Neural progenitor cell (in vitro differentiated cells): Measurements from ENCODE around the gene CHD5. TPM values are rescaled to one million over a fixed set of nuclear protein-coding genes. Genes with fewer than 3 reads are reported as not detected.

Source experiments
- DNase-seq: peaks from one replicate; pipeline ENCODE4 v3.0.0-alpha.2; 2016; ENCODE audit warnings: low spot score
- H2AFZ ChIP-seq: fragments of 200-600 bp; sonication (generic); replicated peaks from 2 replicates; pipeline ENCODE4 v1.6.1; 2016; ENCODE audit warnings: antibody characterized with exemption
- H3F3A ChIP-seq: fragments of 200-600 bp; sonication (generic); 2 replicates; pipeline ENCODE4 v1.6.1; 2016; ENCODE audit warnings: antibody characterized with exemption, low read depth
- H3K27ac ChIP-seq: fragments of 200-600 bp; sonication (generic); 2 replicates; pipeline ENCODE4 v1.5.1; 2016; ENCODE audit warnings: mild to moderate bottlenecking
- H3K27me3 ChIP-seq: fragments of 200-600 bp; sonication (generic); 2 replicates; pipeline ENCODE4 v1.6.1; 2016; ENCODE audit warnings: mild to moderate bottlenecking, moderate library complexity
- H3K36me3 ChIP-seq: fragments of 200-600 bp; sonication (generic); 2 replicates; pipeline ENCODE4 v1.5.1; 2016
- H3K4me1 ChIP-seq: fragments of 200-600 bp; sonication (generic); 2 replicates; pipeline ENCODE4 v1.6.1; 2016; ENCODE audit warnings: mixed run types
- H3K4me2 ChIP-seq: fragments of 200-600 bp; sonication (generic); 2 replicates; pipeline ENCODE4 v1.6.1; 2016
- H3K4me3 ChIP-seq: fragments of 200-600 bp; sonication (generic); 2 replicates; pipeline ENCODE4 v1.5.1; 2016
- H3K79me2 ChIP-seq: fragments of 200-600 bp; sonication (generic); 2 replicates; pipeline ENCODE4 v1.6.1; 2016; ENCODE audit warnings: low read depth
- H3K9ac ChIP-seq: fragments of 200-600 bp; sonication (generic); 2 replicates; pipeline ENCODE4 v1.6.1; 2016
- H3K9me3 ChIP-seq: fragments of 200-600 bp; sonication (generic); 2 replicates; pipeline ENCODE4 v1.5.1; 2016; ENCODE audit warnings: low read depth
- H4K20me1 ChIP-seq: fragments of 200-600 bp; sonication (generic); 2 replicates; pipeline ENCODE4 v1.6.1; 2016; ENCODE audit warnings: low read depth
- H3K27ac Mint-ChIP-seq: 3 replicates; pipeline ENCODE4 v1.8.0; 2021; ENCODE audit warnings: mixed read lengths
- H3K27me3 Mint-ChIP-seq: 2 replicates; pipeline ENCODE4 v1.8.0; 2022; ENCODE audit warnings: low read depth, mild to moderate bottlenecking, inconsistent platforms, moderate library complexity, mixed read lengths; ENCODE audit not compliant: insufficient read depth
- H3K36me3 Mint-ChIP-seq: 3 replicates; pipeline ENCODE4 v1.8.0; 2021; ENCODE audit warnings: mixed read lengths
- H3K4me1 Mint-ChIP-seq: 3 replicates; pipeline ENCODE4 v1.8.0; 2021; ENCODE audit warnings: mixed read lengths
- H3K4me3 Mint-ChIP-seq: 3 replicates; pipeline ENCODE4 v1.8.0; 2021; ENCODE audit warnings: mild to moderate bottlenecking, moderate library complexity, mixed read lengths
- H3K9me3 Mint-ChIP-seq: 3 replicates; pipeline ENCODE4 v1.8.0; 2020; ENCODE audit warnings: mixed read lengths
- CTCF ChIP-seq: fragments of 200-600 bp; sonication (generic); IDR thresholded peaks from 2 replicates; pipeline ENCODE4 v1.5.1; 2017; ENCODE audit warnings: antibody characterized with exemption, mild to moderate bottlenecking
- EZH2 ChIP-seq: fragments of 200-600 bp; sonication (generic); IDR thresholded peaks from 2 replicates; pipeline ENCODE4 v1.6.1; 2017; ENCODE audit warnings: antibody characterized with exemption, mild to moderate bottlenecking, moderate library complexity
- EZH2phosphoT487 ChIP-seq: fragments of 200-600 bp; sonication (generic); IDR thresholded peaks from 2 replicates; pipeline ENCODE4 v1.6.1; 2017; ENCODE audit warnings: antibody characterized with exemption
- total RNA-seq: library from RNA; depleted of rRNA; stranded (reverse); fragments of >200 nt; gene quantifications from 2 replicates; pipeline ENCODE4 v1.2.3, GENCODE V29; 2015; ENCODE audit warnings: low replicate concordance

The CHD5 gene
- total RNA-seq, 1 donor from 2014 or later = 0.17 TPM

GRCh38 chr1:6218375-6219164 lies 38.4 kb upstream of the CHD5 start:
- H3K27me3 Mint-ChIP-seq = peaks cover 15% of the 10 kb centered on the region
- peaks cover 12% of the 10 kb centered on the region for H3F3A ChIP-seq
- H3K9ac ChIP-seq = no peak overlapping the region
- no peaks in the 10 kb centered on the region for H3K4me1 Mint-ChIP-seq
- no peak overlapping the region for H3K4me3 ChIP-seq
- H3K4me2 ChIP-seq = no peak overlapping the region
- no peaks in the 10 kb centered on the region for H3K9me3 ChIP-seq
- no peaks in the 10 kb centered on the region for H3K79me2 ChIP-seq
- H3K27ac ChIP-seq = no peak overlapping the region
- TF ChIP-seq CTCF (no peak), EZH2phosphoT487 (no peak), EZH2 (no peak)
- H3K4me1 ChIP-seq = no peaks in the 10 kb centered on the region
- H4K20me1 ChIP-seq = peaks cover 10% of the 10 kb centered on the region
- no peaks in the 10 kb centered on the region for H3K27me3 ChIP-seq
- H2AFZ ChIP-seq = no peak overlapping the region
- H3K9me3 Mint-ChIP-seq = no peaks in the 10 kb centered on the region
- peak overlapping the region; percentile 80 for H3K27ac Mint-ChIP-seq
- H3K4me3 Mint-ChIP-seq = no peak overlapping the region
- H3K36me3 ChIP-seq = no peaks in the 10 kb centered on the region
- no peak for DNase-seq
- peaks cover 7% of the 10 kb centered on the region for H3K36me3 Mint-ChIP-seq

- peak overlapping the region; percentile 53 for H3K4me3 Mint-ChIP-seq
- H3K36me3 ChIP-seq = no peaks in the 10 kb centered on the region
- no peak for DNase-seq
Observed at GRCh38 chr1:6212193-6212959, 32.3 kb upstream of the CHD5 start.

GRCh38 chr1:6211731-6212130 lies 31.6 kb upstream of the CHD5 start:
- no peak overlapping the region for H3K9ac ChIP-seq
- no peak overlapping the region for H3K27ac Mint-ChIP-seq
- H2AFZ ChIP-seq = no peak overlapping the region
- DNase-seq = no peak
- H3K4me1 ChIP-seq = peaks cover 14% of the 10 kb centered on the region
- H3K9me3 ChIP-seq = no peaks in the 10 kb centered on the region
- peaks cover 3% of the 10 kb centered on the region for H4K20me1 ChIP-seq
- no peak overlapping the region for H3K4me3 Mint-ChIP-seq
- no peak overlapping the region for H3K27ac ChIP-seq
- H3K4me3 ChIP-seq = no peak overlapping the region
- no peaks in the 10 kb centered on the region for H3K36me3 Mint-ChIP-seq
- no peaks in the 10 kb centered on the region for H3K9me3 Mint-ChIP-seq
- no peaks in the 10 kb centered on the region for H3K79me2 ChIP-seq
- peaks cover 6% of the 10 kb centered on the region for H3K4me1 Mint-ChIP-seq
- TF ChIP-seq EZH2phosphoT487 = no peak
- no peak for TF ChIP-seq EZH2
- TF ChIP-seq CTCF = no peak
- peaks cover 18% of the 10 kb centered on the region for H3F3A ChIP-seq
- no peak overlapping the region for H3K4me2 ChIP-seq
- peaks cover 32% of the 10 kb centered on the region for H3K27me3 ChIP-seq
- H3K36me3 ChIP-seq = no peaks in the 10 kb centered on the region
- peaks cover 21% of the 10 kb centered on the region for H3K27me3 Mint-ChIP-seq

More at GRCh38 chr1:6212193-6212959, 32.3 kb upstream of the CHD5 start:
- Mint-ChIP-seq H3K36me3 (no peaks in the 10 kb centered on the region), H3K9me3 (no peaks in the 10 kb centered on the region), H3K27me3 (peaks cover 20% of the 10 kb centered on the region), H3K27ac (no peak overlapping the region), H3K4me1 (peaks cover 6% of the 10 kb centered on the region)
- Histone ChIP-seq H3K4me1 (peaks cover 14% of the 10 kb centered on the region), H3K27me3 (peaks cover 26% of the 10 kb centered on the region), H2AFZ (no peak overlapping the region), H3F3A (peaks cover 13% of the 10 kb centered on the region), H3K4me3 (no peak overlapping the region), H3K4me2 (no peak overlapping the region), H4K20me1 (peaks cover 3% of the 10 kb centered on the region), H3K27ac (no peak overlapping the region), H3K9ac (no peak overlapping the region), H3K9me3 (no peaks in the 10 kb centered on the region), H3K79me2 (no peaks in the 10 kb centered on the region)
- TF ChIP-seq EZH2 = no peak
- no peak for TF ChIP-seq CTCF
- TF ChIP-seq EZH2phosphoT487 = no peak
